Measurements from ENCODE around the gene MXRA7.

The MXRA7 gene

GRCh38 chr17:76696763-76697701, 13.7 kb downstream of the MXRA7 start:
- DNase-seq (ENCODE audit: low read depth in 2 of 2, low spot score in 1 of 2), result no peak

- no peak for DNase-seq (ENCODE audit: low read depth in 2 of 2, low spot score in 1 of 2)
Measured at GRCh38 chr17:76695059-76695831, 15.5 kb downstream of the MXRA7 start.

GRCh38 chr17:76691379-76692191, 19.2 kb downstream of the MXRA7 start:
- no peak for DNase-seq (ENCODE audit: low read depth in 2 of 2, low spot score in 1 of 2)

- no peak for DNase-seq (ENCODE audit: low read depth in 2 of 2, low spot score in 1 of 2)
Measured at GRCh38 chr17:76690596-76691280, 20.0 kb downstream of the MXRA7 start.

- DNase-seq (ENCODE audit: low read depth in 2 of 2, low spot score in 1 of 2), result no peak
Measured at GRCh38 chr17:76689859-76690258, 20.9 kb downstream of the MXRA7 start.

- no peak for DNase-seq (ENCODE audit: low read depth in 2 of 2, low spot score in 1 of 2)
Measured at GRCh38 chr17:76688165-76688622, 22.6 kb downstream of the MXRA7 start.

- no peak for DNase-seq (ENCODE audit: low read depth in 2 of 2, low spot score in 1 of 2)
Measured at GRCh38 chr17:76687298-76688164, 23.2 kb downstream of the MXRA7 start.

DNA sequence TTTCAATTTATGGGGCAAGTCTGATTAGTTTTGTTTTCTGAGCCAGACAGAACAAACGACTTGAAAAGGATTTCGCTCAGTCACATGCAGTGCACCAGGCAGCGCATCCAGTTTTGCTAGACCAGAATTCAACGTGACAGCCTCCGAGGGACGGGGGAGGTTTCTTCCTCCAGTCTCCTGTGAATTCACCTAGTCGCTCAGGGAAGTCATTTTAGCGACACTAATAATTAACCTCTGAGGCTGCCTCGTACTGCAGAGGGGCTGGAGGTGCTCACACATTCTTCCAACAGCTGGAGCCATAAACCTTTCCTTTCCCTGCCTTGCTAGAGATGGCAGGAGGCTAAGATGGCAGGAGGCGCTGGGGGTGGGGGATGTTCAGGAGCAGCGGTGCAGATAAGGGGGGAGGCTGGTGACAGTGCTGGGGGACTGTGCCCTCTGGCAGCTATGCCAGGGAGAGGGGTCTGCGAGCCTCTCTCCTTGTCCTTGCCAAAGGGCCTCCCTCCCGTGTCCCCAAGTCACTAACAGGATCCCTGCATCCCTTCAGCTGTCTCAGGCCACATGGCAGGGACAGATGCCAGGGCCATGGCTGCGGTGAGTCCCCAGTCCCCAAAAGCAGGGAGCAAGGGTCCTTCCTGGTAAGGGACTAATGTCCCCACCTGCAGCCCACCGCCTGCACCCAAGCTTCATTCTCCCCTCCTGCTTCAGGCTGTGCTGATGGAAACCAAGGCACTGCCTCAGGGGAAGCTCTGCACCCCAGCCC, 24.0 kb downstream of the MXRA7 start:
- no peak for DNase-seq (ENCODE audit: low read depth in 2 of 2, low spot score in 1 of 2)

DNA sequence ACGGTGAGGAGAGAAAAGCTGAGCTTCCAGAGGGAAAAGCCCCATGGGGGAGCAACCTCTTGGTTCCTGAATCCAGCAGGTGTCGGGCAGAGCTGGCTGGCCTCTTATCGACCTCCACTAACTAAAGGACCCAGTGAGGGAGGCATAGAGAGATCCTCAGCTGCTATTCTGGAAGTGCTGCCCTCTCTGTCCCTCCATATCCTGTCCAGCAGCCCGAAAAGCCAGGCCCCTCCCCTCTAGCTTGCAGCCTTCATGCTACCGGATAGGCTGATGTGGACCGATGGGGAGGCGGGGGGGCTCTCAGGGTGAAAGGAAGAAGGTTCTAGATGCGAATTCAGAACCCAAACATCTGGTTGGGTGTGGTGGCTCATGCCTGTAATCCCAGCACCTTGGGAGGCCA, 24.9 kb downstream of the MXRA7 start:
- DNase-seq (ENCODE audit: low read depth in 2 of 2, low spot score in 1 of 2), result no peak

DNA sequence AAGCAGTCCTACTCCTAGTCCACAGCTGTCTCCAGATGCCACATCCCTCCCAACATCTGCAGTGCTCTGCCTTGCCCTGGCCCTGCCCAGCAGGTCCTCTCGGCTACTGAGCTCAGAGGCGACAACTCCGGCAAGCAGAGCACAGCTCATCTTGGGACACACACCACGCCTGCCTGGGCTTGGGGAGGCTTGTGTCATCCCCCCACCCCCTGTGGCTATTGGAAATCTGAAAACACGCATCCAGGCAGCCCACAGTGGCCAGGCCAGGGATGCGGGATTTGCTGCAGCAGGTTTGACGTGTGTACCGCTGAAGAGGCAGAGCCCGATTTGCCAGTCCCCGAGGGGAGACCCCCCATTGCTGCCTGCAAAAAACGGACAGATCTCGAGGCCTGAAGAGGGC, 25.4 kb downstream of the MXRA7 start:
- DNase-seq (ENCODE audit: low read depth in 2 of 2, low spot score in 1 of 2), result no peak

DNA sequence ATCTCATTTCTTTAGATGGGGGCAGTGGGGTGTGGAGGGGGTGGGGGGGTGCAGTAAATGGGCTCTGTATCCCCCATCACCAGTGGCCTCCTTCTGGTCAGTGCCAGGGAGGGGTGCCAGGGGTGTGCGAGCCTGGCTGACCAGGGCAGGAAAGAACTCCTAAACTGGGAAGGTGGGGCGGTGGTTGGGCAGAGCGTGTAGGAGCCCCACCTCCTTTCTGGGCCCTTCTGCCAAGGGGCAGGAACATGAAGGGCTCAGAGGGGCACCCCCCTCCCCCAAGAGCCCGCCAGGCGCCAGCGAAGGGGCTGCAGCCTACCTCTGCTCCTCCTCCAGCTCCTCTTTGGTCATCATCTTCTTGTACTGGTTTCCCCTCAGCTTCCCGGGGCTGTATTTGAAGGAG, 26.0 kb downstream of the MXRA7 start:
- no peak for DNase-seq (ENCODE audit: low read depth in 2 of 2, low spot score in 1 of 2)

DNA sequence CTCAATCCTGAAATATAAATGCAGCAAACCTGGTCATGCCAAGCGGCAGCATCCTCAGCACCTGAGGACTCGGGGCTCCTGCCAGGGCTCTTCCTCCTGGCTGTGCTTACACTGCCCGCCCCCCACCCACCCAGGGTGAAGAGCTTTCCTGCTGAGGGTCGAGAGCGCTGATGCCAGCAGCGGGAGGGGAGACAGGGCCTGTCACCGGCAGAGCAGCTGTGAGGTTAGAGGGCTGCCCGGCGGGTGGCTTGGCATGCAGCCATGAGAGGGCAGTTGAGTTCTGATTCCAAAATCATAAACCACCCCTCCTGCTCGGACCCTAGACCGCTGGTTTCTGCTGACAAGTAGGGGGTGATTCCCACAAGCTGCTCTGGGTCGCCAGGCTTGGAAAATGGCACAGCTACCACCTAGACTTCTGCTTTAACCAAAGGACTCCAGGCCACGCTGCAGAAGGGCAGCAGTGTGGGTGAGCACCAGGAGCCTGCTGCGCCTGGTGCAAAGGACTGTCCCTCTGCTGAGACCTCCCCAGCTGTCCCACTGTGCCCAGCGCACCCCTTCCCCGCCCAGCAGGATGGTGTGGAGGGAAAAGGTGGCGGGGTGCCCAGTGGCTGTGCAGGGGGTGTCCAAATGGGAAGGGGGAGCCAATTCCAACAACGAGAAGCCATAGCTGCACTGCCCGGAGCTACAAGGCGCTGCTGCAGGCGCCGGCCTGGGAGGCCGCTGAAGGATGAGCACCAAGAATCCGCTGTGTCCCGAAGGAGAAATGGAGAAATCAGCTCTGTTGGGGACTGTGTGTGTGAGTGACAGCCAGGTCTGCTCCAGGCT, 26.6 kb downstream of the MXRA7 start:
- DNase-seq (ENCODE audit: low read depth in 2 of 2, low spot score in 1 of 2), result no peak

GRCh38 chr17:76683011-76683755, 27.6 kb downstream of the MXRA7 start:
- DNase-seq (ENCODE audit: low read depth in 2 of 2, low spot score in 1 of 2), result no peak

DNA sequence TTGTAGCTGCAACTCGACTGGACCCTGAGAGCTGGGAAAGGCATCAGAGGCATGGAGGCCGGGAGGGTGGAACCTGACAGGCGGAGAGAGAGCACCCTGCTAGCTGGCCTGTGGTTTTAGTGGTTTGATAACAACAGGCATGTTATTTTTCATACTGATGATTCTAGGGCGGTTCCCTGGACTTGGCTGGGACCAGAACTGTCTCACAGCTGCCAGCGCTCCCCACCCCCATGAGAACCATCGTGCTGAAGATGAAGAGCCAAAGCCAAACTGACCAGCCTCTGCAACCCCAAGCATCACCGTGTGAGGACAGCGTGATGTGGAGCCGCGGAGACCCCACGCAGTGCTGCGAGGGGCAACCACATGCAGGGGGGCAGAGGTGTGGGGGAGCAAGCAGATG, 28.5 kb downstream of the MXRA7 start:
- DNase-seq (ENCODE audit: low read depth in 2 of 2, low spot score in 1 of 2), result no peak

GRCh38 chr17:76681222-76682137, 29.3 kb downstream of the MXRA7 start:
- peak in 1 of 2 donors; percentile 45 for DNase-seq (ENCODE audit: low read depth in 2 of 2, low spot score in 1 of 2)

DNA sequence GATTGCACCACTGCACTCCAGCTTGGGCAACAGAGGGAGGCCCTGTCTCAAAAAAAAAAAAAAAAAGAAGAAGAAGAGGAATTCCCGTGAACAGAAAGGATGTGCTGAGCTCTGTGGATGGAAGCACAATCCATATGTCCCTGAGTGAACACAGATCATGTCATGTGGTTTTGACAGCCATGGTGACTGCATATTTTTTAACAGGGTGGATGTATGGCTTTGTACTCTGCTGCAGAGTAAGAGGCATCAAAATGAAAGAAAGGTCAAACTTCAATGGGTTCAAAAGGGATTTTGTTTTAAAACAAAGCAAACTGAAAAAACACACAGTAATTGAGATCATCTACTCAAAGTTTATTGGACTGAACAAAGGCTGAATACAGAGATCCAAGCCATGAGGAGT, 31.5 kb downstream of the MXRA7 start:
- no peak for DNase-seq (ENCODE audit: low read depth in 2 of 2, low spot score in 1 of 2)

Data from stimulated activated CD8-positive, alpha-beta memory T cell treated with anti-CD3 and anti-CD28 coated beads, Interleukin-4, amount 100 ng/mL, for 1 hour (primary cell).